Body of pancreas (tissue), 4 donors: ENCODE measurements around the gene GNPNAT1. TPM values are rescaled to one million over a fixed set of nuclear protein-coding genes. Genes with fewer than 3 reads are reported as not detected.

ENCODE experiments used
- ATAC-seq: fragments of 150-250 bp; one replicate; pipeline ENCODE4 v1.9.1; 2016
- DNase-seq, 4 donors: peaks; one replicate each; pipeline ENCODE4 v3.0.0-alpha.2; 2019
- H3K27ac ChIP-seq, 4 donors: fragments of 200-600 bp; sonication (generic); 1 replicate in 3 of 4; 2 replicates in 1 of 4; pipeline versions ENCODE4 v1.5.1 to v1.6.1; 2016 to 2019; ENCODE audit warnings: mild to moderate bottlenecking in 1 of 4, mixed read lengths in 1 of 4, moderate library complexity in 1 of 4
- H3K27me3 ChIP-seq, 2 donors: fragments of 200-600 bp; sonication (generic); one replicate each; pipeline ENCODE4 v1.6.0; 2016; ENCODE audit warnings: mild to moderate bottlenecking in 1 of 2
- H3K36me3 ChIP-seq, 2 donors: fragments of 200-600 bp; sonication (generic); replicated peaks in 1 of 2; 2 replicates each; pipeline ENCODE4 v1.5.1; 2016; ENCODE audit warnings: low read depth in 2 of 2; ENCODE audit not compliant: insufficient read depth in 1 of 2
- H3K4me1 ChIP-seq: fragments of 200-600 bp; sonication (generic); one replicate; pipeline ENCODE4 v1.6.0; 2016
- H3K4me3 ChIP-seq, 2 donors: fragments of 200-600 bp; sonication (generic); 1 replicate in 1 of 2; 2 replicates in 1 of 2; pipeline ENCODE4 v1.5.1; 2016 to 2019
- H3K9me3 ChIP-seq, 3 donors: fragments of 200-600 bp; sonication (generic); 1 replicate in 2 of 3; 2 replicates in 1 of 3; pipeline ENCODE4 v1.5.1; 2016
- POLR2A ChIP-seq, 3 donors: fragments of 450-650 bp; IDR thresholded peaks; one replicate each; pipeline ENCODE4 v1.6.1; 2016; ENCODE audit warnings: antibody characterized with exemption in 3 of 3, mild to moderate bottlenecking in 2 of 3
- WGBS, 2 donors: methylation state at CpG; one replicate each; pipeline ENCODE4 v1.1.5; 2017; 5-methylcytosine and 5-hydroxymethylcytosine counted together
- intact Hi-C: fragments of 100-400 bp; cut with DNase I; formaldehyde crosslinking; loops from one replicate; pipeline ENCODE4 v1.15.1; 2023
- total RNA-seq, 2 donors: library from RNA; depleted of rRNA; stranded (reverse); fragments of >200 nt; gene quantifications; one replicate each; pipeline ENCODE4 v1.1.0, GENCODE V29; 2016
- TF ChIP-seq, protein P1 (sequence below), 7 experiments: fragments of 450-650 bp in 4 of 7; fragments of 200-600 bp in 3 of 7; sonication (generic) in 3 of 7; IDR thresholded peaks; one replicate each; pipeline ENCODE4 v1.5.1; 2016 to 2019; ENCODE audit warnings: antibody characterized with exemption in 7 of 7

GNPNAT1 gene
- total RNA-seq, 2 donors from 2014 or later: 9.6 to 27.0 TPM

DNA sequence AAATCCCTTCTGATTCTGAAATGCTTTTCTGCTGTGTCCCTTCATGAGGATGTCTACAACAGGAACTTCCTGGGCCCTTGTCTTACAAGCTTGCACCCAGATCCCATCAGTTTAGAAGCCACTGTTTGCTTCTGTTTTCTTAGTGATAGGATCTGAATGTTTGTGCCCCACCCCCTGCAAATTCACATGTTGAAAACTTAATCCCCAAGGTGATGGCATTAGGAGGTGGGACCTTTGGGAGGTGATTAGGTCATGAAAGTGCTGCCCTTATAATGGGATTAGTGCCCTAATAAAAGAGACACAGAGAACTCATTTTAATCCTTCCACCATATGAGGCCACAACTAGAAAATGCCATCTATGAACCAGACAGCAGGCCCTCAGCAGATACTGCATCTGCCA, 36.0 kb upstream of the GNPNAT1 start:
- no peak overlapping the region for H3K27ac ChIP-seq
- H3K9me3 ChIP-seq: no peaks in the 10 kb centered on the region
- H3K4me1 ChIP-seq: no peaks in the 10 kb centered on the region
- H3K4me3 ChIP-seq: no peak overlapping the region
- TF ChIP-seq, protein P1, sequence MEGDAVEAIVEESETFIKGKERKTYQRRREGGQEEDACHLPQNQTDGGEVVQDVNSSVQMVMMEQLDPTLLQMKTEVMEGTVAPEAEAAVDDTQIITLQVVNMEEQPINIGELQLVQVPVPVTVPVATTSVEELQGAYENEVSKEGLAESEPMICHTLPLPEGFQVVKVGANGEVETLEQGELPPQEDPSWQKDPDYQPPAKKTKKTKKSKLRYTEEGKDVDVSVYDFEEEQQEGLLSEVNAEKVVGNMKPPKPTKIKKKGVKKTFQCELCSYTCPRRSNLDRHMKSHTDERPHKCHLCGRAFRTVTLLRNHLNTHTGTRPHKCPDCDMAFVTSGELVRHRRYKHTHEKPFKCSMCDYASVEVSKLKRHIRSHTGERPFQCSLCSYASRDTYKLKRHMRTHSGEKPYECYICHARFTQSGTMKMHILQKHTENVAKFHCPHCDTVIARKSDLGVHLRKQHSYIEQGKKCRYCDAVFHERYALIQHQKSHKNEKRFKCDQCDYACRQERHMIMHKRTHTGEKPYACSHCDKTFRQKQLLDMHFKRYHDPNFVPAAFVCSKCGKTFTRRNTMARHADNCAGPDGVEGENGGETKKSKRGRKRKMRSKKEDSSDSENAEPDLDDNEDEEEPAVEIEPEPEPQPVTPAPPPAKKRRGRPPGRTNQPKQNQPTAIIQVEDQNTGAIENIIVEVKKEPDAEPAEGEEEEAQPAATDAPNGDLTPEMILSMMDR (IDR thresholded peaks at IDR 0.05): no peak
- no peak for TF ChIP-seq POLR2A (IDR thresholded peaks at IDR 0.05)
- no peak for ATAC-seq
- no peaks in the 10 kb centered on the region for H3K36me3 ChIP-seq
- DNase-seq: no peak
- H3K27me3 ChIP-seq: no peaks in the 10 kb centered on the region
- intact Hi-C loops: loop anchor here (10.0 kb wide), 2 partner anchors 227 to 477 kb away; no protein-coding TSS in a partner anchor

DNA sequence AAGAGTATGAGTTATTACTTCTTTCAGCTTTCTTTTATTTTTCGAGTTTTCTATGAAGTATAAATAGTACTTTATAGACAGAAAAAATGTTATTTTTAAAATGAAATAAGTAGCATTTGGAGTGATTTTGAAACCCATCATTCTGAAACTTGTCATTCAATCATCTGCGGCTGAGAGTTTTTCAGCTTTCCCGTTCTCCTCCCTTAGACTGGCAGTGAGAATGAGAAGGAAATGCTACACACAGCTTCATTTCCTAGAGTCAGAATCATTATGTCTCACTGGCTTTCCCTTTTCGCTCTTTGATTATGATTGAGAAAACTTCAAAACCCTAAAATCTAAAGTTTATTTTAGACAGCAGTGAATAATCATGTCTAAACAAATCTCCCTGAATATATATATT, 33.7 kb upstream of the GNPNAT1 start:
- Histone ChIP-seq H3K36me3 (no peaks in the 10 kb centered on the region), H3K4me3 (no peak overlapping the region), H3K9me3 (no peaks in the 10 kb centered on the region), H3K27ac (no peak overlapping the region), H3K27me3 (no peaks in the 10 kb centered on the region), H3K4me1 (no peaks in the 10 kb centered on the region)
- DNase-seq (no peak), ATAC-seq (no peak)
- WGBS, 2 donors: 64 to 72% methylated on average over 4 of the region's 4 CpGs
- TF ChIP-seq, protein P1 (IDR thresholded peaks at IDR 0.05): no peak
- no peak for TF ChIP-seq POLR2A (IDR thresholded peaks at IDR 0.05)
- intact Hi-C loops: loop anchor here (10.0 kb wide), 2 partner anchors 230 to 480 kb away; no protein-coding TSS in a partner anchor

DNA sequence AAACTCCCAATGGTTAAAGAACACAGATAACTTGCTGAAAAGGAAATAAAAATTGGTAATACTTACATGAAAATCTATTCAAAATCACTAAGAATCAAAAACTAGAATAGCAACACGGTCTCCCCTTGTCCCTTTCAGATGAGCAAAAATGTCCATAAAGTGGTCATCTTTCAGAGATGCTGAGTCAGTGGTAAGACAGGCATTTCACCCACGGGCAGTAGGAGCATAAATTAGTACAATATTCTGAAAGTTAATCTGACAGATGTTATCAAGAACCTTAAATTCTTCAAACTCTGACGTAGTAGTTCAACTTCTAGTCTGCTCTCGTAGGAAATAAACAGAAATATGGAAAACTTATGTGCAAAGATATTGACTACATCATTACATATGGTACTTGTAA, 33.1 kb upstream of the GNPNAT1 start:
- ATAC-seq: no peak
- WGBS, 2 donors: 42 to 45% methylated on average over 4 of the region's 4 CpGs
- H3K27me3 ChIP-seq: no peaks in the 10 kb centered on the region
- H3K4me3 ChIP-seq: no peak overlapping the region
- H3K4me1 ChIP-seq: no peaks in the 10 kb centered on the region
- no peak for DNase-seq
- no peaks in the 10 kb centered on the region for H3K36me3 ChIP-seq
- TF ChIP-seq, protein P1 (IDR thresholded peaks at IDR 0.05): no peak
- TF ChIP-seq POLR2A (IDR thresholded peaks at IDR 0.05): no peak
- intact Hi-C loops: loop anchor here (5.0 to 10.0 kb wide), 3 partner anchors 138 to 480 kb away; no protein-coding TSS in a partner anchor
- no peaks in the 10 kb centered on the region for H3K9me3 ChIP-seq
- no peak overlapping the region for H3K27ac ChIP-seq

DNA sequence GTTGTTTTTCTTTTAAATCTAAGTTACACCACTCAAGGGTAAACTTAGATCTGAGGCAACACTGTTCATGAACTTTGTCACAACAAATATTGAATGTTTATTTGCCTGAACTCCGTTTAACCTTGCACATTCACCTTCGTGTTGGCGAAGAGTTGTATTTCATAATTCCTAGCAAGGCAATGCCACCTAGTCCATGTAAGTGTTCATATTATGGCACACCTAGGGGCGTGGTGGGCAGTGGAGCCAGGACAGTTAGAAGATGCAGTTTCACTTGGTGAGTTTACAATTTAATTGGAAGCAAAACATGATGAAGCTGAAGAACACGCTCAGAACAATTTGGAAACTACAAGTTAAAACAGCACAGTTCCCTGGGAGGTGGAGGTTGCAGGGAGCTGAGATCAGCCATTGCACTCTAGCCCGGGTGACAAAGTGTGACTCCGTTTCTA, 30.4 kb upstream of the GNPNAT1 start:
- intact Hi-C loops: loop anchor here (5.0 to 10.0 kb wide), 3 partner anchors 140 to 483 kb away; no protein-coding TSS in a partner anchor

More for the DNA sequence above, 30.4 kb upstream of the GNPNAT1 start:
- no peaks in the 10 kb centered on the region for H3K4me1 ChIP-seq
- H3K36me3 ChIP-seq: no peaks in the 10 kb centered on the region
- H3K27me3 ChIP-seq: no peaks in the 10 kb centered on the region
- WGBS, 2 donors: 42 to 48% methylated on average over 7 of the region's 7 CpGs
- H3K9me3 ChIP-seq: no peaks in the 10 kb centered on the region
- no peak for ATAC-seq
- TF ChIP-seq, protein P1 (IDR thresholded peaks at IDR 0.05): no peak
- no peak for TF ChIP-seq POLR2A (IDR thresholded peaks at IDR 0.05)
- DNase-seq: no peak
- no peak overlapping the region for H3K27ac ChIP-seq
- H3K4me3 ChIP-seq: no peak overlapping the region
